NCI-H1092 treated with DMSO at 0.1 percent for 48 hours (cell line): Measurements from ENCODE around the gene CCDC88C.
A peak's percentile ranks its signal among the peaks of the same experiment; 100 is the strongest.

ENCODE experiments used
- DNase-seq: peaks from one replicate; lab custom pipeline; 2025; lab: John Stamatoyannopoulos, UW

Gene CCDC88C

DNA sequence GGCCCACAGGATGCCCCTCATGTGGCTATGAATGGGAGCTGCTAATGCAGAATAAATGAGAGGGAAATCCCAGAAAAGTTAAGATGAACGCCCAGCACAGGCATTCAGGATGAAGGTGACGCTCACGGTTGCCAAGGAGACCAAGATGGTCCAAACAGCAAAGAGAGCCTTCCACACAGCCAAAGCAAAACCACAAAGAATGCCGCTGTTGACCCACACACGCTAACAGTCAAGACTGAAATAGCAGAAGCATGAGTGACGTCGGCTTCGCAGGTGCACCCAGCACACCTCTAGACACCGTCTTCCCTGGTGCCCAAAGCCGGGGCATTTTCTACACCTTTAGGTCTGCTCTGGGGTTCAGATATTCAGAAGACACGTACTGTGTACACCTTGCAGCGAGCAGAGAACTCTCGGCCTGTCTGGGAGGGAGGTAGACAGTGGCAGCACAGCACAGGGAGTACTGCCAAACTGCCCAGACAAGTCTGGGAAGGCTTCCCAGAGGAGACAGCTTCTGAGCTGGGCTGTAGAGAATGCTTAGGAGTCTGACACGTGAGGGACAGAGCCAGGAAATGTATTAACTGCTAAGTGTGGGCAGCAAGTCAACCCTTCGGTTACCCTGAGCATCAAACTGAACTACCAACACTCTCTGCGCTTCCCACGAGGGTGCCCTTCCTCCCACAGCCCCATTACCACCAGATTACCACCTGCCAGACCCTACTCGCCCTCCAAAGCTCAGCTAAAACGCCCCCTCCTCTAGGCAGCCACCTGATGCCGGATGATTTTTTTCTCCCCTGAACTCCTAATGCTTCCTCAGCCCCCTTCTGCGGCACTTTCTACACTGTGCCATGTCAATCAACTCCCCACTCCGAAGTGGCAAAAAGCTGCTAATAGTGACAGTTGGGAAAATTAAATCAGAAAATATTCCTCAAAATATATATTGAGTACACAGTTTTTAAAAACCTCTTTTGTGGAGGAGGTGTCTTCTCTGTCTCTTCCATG lies 50.1 kb downstream of the CCDC88C start:
- DNase-seq = no peak

DNA sequence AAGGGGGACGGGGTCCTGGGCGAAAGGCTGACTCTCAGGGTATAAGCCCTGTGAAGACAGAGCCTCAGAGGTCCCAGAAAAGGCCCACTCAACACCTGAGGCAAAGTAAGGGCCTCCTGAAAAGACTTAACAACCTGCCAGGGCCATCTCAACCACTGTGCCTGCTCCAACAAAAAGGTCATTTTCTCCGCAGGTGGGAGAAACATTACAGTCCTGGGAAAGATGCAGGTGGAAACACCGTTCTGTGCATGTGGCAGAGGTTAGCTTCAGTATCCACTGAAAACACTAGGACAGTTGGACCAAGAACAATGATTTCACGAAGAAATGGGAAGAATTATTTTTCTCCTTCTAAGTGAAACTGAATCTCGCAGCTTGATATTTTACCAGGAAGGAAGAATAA lies 50.9 kb downstream of the CCDC88C start:
- DNase-seq = no peak

DNA sequence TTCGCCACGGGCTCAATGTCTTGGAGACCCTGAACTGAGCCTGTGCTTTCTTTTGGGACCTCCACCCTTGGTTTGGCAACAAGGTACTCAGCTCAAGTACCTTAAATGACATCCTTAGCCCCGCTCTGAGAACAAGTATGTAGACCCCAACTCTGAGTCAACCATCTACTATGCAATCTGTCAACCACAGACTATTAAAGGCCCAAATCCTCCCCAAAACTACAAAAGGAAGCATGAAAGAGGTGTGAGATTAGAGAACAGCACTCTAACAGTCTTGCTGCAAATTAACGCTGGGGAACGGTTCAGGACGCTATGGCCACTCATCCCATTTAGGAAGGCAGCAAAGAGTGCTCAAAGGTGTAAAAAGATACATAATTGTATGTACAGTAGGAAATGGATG lies 52.1 kb downstream of the CCDC88C start:
- DNase-seq = no peak

DNA sequence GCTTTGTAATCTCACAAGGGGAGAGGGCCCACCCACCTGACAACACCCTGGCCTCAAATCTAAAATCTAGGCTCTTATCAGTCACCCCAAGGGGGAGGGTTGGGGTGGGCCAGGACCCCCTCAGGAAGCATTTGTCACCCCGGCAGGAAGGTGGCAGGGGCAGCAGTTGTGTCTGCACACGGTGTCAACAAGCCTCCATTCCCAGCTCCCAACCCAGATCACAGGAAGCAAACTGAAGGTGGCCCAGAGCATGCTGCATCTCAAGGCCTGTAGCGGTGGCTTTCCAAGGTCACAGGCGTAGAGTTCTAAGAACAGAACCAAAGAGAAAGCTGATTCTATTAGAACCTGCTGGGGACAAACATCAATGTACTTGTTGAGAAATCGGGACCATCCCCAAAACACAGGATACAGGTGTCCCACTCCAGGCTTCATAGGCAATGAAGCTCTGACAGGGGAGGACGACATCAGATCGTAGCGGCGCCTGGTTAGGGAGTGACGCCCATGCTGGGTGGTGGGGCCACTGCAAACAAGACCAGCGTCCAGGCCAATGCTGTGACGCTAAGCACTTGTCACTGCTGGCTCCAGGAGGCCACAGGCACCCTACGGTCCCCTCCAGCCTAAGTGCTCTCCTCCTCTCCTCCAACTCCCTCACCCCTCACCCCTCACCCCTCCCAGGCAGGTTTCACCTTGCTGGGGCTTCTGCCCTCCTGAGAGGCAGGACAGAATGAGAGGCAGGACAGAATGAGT lies 52.9 kb downstream of the CCDC88C start:
- no peak for DNase-seq

DNA sequence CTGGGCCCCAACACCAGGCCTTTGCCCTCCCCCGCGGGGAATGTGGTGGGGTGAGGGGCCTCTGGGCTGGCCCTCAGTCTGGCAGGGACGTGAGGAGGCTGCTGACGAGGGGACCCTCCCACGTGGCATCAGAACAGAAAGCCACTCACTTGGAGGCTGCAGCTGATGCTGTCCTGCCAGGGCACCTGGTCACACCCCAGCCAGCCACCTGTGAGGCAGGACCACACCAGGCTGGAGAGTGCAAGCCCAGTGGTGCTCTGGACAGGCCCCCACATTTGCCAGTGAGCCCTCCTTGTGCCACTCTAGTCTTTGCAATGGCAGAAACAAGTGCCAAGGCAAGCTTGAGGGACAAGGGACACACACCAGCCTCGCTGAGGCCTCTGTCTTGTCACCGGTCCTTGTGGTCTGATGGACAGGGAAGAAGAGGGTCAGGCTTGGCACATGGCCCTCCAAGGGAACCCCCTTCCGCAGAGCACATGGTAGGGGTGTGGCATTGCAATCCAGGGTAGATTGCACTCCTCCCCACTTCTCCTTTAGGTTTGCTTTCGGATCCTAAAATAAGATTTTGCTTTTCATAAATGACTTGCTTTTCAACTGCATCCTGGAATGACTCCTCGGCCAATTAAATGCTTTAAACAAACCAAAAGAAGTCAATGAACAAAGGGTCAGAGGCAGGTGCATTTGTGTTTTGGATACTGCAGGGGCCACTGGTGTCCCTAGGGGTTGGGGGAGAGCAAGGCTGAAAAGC lies 53.7 kb downstream of the CCDC88C start:
- DNase-seq = no peak

DNA sequence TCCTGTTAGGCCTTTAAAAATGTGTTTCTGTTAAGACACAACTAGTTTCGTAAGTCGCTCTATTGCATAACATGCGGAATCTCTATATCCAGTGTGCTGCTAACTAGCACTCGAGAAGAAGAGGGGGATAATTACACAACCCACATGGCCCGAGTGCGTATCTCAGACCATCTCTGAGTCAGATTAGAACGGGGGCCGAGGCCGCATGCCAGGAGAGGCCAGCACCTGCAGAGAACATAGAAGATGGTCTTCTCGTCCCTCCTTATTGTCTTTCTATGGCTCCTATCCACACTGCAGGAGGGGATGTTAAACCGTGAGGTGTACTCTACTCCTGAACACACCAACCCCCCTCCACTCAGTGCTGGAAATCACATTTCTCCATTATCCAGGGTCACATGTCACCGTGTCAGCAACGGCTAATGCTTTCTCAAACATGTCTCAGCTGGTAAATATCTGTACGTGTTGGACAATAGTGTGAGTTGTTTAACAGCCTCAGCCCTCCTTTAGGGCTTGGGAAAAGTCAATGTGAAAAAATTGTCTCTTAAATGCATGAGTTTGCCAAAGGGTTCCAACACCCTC lies 56.3 kb downstream of the CCDC88C start:
- peak; percentile 21 for DNase-seq

DNA sequence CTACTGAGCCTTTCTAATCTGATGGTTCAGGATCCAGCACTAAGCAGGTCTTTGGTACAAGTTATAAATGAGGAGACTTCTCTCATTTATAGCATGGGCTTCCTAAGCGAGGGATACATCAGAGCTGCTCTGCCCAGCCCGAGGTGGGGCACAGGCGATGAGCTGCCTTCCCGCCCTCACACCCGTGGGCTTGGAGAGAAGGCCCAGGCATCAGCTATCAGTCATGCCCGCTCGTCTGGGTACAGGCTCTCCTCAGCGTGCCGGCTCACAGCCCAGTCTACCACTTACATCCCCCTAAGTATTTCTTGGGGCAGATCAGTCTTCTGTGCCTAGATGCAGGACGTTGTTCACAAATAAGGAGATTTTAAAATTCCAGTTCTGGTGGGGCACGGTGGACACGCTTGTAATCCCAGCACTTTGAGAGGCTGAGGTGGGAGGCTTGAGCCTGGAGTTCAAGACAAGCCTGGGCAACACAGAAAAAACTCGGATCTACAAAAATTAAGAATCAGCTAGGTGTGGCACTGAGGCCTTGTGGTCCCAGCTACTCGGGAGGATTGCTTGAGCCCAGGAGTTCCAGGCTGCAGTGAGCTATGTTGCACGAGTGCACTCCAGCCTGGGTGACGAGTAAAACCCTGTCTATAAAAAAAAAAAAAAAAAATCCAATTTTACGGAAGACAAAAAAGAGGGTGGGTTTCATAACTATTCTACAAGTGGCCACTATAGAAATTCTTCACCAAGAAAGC lies 57.0 kb downstream of the CCDC88C start:
- DNase-seq = no peak

DNA sequence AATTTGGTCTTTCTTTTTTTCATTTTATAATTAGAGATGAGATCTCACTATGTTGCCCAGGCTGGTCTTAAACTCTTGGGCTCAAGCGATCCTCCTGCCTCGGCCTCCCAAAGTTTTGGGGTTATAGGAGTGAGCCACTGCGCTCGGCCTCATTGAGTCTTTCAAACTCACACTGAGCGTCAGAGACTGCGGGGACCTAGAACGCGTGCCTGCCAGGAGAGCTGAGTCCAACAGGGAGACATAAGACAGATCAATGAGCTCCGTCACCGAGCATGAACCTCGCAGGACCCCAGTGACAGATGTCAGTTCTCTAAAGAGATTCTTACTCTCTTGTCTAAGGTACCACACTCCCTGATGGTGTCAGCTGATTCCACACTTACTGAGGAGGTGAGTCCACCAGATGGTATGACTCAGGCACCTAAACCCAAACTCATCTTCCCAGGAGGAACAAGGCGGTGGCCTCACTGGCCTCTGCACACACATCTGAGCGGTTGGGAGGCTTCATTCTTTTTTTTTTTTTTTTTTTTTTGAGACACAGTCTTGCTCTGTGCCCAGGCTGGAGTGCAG lies 58.9 kb downstream of the CCDC88C start:
- no peak for DNase-seq

DNA sequence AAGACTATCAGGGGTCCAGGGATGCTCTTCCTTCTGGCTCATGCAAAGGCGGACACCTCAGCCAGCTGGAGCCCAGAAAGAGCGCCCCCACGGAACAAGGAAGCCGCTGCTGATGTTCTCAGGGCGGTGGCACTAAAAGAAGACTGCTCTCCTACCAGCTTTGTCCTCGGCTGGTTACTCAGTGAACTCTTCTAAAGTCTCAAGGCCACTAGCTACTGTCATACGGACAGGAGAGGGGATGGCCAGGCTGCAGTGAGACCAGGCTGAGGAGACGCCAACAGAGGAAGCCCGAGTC lies 59.6 kb downstream of the CCDC88C start:
- DNase-seq = no peak

DNA sequence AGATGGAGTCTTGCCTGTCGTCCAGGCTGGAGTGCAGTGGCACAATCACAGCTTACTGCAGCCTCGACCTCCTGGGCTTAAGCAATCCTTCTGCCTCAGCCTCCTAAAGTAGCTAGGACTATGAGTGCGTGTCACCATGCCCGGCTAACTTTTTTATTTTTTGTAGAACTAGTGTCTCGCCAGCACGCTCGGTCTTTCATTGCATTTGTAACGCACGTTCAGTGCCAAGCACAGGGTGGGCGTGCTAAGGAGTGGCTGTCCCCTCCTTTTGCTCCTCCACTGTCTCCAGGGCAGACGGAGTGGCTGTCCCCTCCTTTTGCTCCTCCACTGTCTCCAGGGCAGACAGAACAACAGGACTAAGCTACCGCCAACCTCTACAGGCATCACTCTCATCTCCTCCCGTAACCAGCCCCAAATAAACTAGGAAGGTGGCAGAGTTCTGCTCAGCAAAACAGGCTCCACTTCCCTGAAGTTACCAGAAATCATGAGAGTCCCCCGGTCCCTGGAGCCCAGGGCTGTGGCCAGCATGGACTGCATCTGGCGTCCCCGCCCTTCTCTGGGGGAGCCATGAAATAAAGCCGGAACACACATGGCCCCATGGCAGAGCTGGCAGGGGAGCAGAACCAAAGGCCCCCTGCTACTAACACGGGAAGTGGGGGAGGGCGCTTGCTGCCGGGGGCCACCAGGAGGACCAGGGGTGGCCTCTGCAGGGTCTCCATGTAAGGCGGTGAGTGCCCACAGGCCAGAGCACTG lies 60.2 kb downstream of the CCDC88C start:
- no peak for DNase-seq

DNA sequence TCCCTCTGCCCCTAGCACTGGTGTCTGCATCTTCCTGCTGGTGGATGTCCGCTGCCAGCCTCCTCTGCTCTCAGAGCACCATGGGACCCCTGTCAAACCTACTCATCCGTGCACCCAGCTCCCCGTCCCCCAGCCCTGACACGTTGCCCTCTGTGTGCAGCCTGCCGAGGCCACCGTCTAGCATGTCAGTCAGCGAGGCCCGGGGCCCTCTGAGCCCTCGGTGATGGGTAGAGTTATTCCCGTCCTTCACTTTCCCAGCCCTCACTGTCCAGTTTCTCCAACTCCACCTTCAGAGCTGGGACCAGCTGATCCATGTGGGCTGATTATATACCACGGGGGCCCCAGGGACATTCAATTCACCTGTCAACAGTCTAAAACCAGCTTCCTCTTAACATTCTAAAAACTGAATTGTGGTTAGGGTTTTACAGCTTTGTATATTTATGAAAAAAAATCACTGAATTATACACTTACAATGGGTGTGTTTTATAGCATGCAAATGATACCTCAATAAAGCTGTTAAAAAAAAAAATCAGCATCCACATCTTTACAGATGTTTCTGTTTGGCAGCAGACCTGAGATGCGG lies 61.3 kb downstream of the CCDC88C start:
- no peak for DNase-seq

DNA sequence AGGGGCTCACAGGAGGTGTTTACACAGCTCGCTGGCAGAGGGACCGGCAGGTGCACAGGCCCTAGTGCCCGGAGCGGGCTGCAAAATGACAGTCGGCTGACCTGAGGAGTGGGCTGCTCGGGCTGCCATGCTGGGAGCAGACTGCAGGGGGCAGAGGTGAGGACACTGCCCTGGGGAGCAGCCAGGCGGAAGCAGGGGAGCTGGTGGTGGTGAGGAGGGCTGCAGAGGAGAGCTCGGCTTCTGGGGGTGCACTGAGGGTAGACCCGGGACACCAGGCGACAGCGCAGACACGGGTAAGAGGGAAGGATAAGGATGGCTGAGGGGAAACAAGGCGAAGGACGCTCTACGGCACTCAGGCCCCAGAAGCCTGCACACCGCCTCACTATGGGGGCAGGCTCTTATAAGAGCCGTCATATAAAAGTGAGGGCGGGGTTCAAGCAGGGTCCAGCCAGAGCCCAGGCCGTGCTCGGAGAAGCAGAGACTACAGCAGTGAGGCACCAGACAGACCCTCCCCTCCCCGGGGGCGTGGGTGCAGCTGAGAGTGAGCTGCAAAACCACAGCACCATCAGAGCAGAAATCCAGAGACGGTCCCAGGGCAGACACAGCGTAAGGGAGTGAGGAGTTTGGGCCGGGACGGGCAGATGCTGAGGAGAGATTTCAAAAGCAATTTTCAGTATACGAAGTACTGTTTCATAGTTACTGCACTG lies 62.5 kb downstream of the CCDC88C start:
- peak; percentile 76 for DNase-seq

DNA sequence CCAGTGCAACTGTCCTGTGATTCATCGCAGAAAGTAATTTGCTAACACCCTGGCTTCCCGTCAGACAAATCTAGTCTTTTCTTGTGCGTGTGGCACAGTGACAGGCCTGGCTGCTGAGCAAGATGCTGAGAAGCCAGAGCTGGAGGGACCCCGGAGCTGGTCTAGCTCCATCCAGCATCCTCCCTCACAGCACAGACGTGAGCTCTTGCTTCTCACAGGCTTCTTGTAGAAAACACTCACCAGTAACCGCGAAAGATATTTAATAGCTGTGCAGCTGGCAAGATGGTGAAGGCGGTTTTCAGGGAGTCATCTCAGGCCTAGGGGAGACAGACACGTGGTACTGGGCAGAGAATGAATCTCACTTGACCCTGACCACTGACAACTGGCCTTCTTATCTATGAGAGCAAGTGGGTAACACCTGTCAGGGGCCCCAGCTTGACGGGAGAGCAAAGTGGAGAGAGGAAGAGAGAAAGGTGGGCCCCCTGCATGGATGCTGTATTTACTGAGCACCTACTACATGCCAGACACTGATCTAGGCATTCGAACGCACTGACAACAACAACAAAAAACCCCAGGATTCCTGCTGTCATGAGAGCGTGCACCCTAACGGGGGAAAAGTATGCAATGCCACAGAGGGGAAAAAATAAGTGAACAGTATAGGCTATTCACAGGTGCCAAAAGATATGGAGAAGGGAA lies 63.3 kb downstream of the CCDC88C start:
- DNase-seq = no peak

DNA sequence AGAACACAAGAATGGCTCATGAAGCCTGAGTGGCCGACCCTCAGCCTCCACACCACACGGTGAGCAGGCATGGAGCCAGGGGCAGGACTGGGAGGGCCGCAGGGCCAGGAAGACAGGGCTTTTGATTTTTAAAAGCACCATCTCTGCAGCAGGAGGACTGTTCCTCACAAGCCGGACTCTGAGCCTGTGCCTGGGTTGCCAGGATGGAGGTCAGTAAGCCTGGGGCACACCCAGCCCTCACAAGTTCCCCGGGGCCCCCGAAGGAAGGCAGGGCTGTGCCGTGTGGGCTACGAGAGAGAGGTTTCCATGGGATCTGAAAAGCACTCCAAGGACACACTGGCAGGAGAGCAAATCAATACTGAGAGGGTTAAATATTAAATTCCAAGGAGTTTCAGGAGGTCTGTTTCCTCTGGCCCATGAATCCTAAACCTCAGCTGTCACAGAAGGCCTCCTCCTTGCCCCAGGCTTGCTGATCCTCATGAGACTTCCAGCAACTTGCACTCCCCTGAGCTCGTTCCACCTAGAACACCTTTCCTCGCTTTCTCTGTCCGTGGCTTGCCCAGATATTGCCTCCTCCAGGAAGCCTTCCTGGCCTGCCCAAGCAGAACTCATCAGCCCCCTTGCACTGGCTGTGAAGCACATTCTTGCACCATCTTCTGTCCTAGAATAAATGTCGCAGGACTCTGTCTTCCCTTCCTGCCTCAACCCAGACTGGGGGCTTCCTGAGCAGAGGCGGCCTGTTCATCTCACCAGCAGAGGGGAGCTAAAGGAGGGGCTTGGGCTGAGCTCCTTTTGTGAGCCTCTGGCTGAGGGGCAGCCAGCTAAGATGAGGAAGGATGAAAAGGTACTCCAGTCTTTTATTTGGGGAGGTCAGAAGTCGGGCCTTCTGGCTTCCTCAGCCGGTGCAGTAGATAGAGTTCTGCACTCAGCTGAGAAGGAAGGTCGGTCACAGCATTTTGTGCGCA lies 64.6 kb downstream of the CCDC88C start:
- DNase-seq = peak; percentile 48

DNA sequence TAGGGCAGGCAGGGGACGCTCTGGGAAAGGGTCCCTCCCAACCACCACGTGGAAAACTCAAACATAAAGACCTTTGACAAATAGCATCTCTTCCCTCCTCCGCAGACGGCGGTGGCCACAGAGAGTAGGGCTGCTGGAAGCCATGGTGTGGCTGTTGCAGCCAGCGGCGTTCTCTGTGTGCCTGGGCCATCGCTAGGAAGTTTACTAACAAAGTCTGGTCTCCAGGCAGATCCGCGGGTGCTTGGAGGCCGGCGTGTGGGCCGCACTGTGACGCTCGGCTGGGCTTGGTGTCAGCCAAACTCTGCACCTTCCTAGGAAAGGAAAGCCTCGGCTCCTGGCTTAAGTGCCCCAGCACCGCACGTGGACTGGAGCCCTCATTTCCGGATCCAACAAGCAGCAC lies 65.6 kb downstream of the CCDC88C start:
- DNase-seq = peak; percentile 48

DNA sequence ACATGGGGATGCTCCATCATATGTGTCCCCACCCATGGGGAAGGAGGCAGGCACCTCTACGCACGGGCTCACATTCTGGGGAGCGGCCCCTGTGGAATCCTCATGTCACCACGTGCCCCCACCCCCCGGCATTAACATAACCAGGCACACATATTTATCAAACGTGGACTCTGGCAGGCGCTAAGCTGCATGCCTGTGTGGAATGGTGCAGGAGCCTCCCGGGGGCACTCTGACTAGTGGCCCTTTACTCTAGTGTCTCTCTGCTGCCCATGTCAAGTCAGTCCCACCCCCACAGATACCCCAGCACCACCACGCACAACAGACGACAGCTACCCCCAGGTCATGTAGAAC lies 66.1 kb downstream of the CCDC88C start:
- no peak for DNase-seq

DNA sequence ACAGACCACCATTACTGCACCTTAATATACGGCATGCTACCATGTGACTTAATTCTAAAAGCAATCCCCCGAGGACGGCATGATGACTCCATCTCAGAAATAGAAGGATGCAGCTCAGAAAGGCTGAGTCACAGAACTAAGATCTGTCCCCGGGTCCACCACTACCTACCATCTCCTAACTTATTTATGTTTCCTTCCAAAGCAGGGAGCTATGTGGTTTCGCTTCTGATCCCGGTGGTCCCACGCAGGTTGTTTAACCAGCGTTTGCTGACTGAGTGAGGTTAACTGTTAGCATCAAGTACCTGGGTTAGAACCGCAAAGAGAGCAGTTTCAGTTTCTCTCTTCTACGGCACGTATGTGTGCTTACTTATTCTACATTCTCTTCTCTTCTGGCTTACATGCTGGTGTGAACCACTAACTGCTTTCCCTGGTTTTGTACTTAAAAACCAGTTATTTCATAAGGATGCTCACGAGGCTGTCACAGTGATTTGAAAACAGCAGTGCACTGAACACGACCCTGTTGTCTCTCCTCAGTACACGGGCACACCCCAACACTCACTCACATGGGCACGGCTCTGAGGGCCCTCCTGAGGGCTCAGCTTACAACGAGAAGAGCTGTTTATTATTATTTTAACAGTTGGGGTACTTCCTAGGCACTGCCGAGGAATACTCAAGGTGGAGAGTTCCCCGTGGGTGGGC lies 66.7 kb downstream of the CCDC88C start:
- DNase-seq = peak; percentile 54
